WTC11 (cell line): ENCODE results near the gene UBQLN2. TPM values are rescaled to one million over a fixed set of nuclear protein-coding genes. Genes with fewer than 3 reads are reported as not detected.

Experiments used
- ATAC-seq: fragments of 200-7000 bp; cut with Tn5 transposase; 2 replicates; pipeline ENCODE4 v1.10.0; 2021; ENCODE audit warnings: mild to moderate bottlenecking, moderate library complexity
- CTCF ChIA-PET: fragments of 300-600 bp; sonication (Branson Sonifier 250); formaldehyde crosslinking; loops from one replicate; lab custom pipeline; 2021; ENCODE audit warnings: antibody characterized with exemption; lab: Charles Lee
- POLR2A ChIA-PET: fragments of 350-600 bp; sonication (Branson Sonifier 250); formaldehyde crosslinking; loops from one replicate; lab custom pipeline; 2021; ENCODE audit warnings: antibody characterized with exemption; lab: Charles Lee
- DNase-seq: peaks from one replicate; pipeline ENCODE4 v3.0.0; 2021; ENCODE audit warnings: low spot score
- H3K27ac Mint-ChIP-seq: 2 replicates; pipeline ENCODE4 v1.8.0; 2021; ENCODE audit warnings: mixed read lengths
- H3K27me3 Mint-ChIP-seq: 2 replicates; pipeline ENCODE4 v1.8.0; 2021; ENCODE audit warnings: low read depth, mild to moderate bottlenecking, moderate library complexity, mixed read lengths
- H3K36me3 Mint-ChIP-seq: 2 replicates; pipeline ENCODE4 v1.8.0; 2021; ENCODE audit warnings: mixed read lengths
- H3K4me1 Mint-ChIP-seq: 2 replicates; pipeline ENCODE4 v1.8.0; 2022; ENCODE audit warnings: mixed read lengths
- H3K4me3 Mint-ChIP-seq: 2 replicates; pipeline ENCODE4 v1.8.0; 2021; ENCODE audit warnings: mild to moderate bottlenecking, moderate library complexity, mixed read lengths
- H3K9me3 Mint-ChIP-seq: 2 replicates; pipeline ENCODE4 v1.8.0; 2021; ENCODE audit warnings: mixed read lengths
- CBFB ChIP-seq: sonication (generic); formaldehyde crosslinking; IDR thresholded peaks from 2 replicates; pipeline ENCODE4 v1.8.1; 2022; ENCODE audit warnings: mild to moderate bottlenecking, low read depth, missing genetic modification reagents
- CREB1 ChIP-seq: sonication (generic); formaldehyde crosslinking; IDR thresholded peaks from 2 replicates; pipeline ENCODE4 v1.8.0; 2023; ENCODE audit warnings: mild to moderate bottlenecking, missing genetic modification reagents
- ESRRA ChIP-seq: sonication (generic); formaldehyde crosslinking; IDR thresholded peaks from 2 replicates; pipeline ENCODE4 v1.8.1; 2022; ENCODE audit warnings: mild to moderate bottlenecking, missing genetic modification reagents, borderline replicate concordance
- FOXP1 ChIP-seq: sonication (generic); formaldehyde crosslinking; IDR thresholded peaks from 2 replicates; pipeline ENCODE4 v1.8.0; 2022; ENCODE audit warnings: missing genetic modification reagents, mild to moderate bottlenecking, moderate library complexity, borderline replicate concordance
- GRHL2 ChIP-seq: fragments of 250-450 bp; sonication (Bioruptor Pico); IDR thresholded peaks from 2 replicates; pipeline ENCODE4 v1.8.0; 2022; ENCODE audit warnings: mild to moderate bottlenecking, moderate library complexity; ENCODE audit not compliant: insufficient replicate concordance, severe bottlenecking
- HMGA2 ChIP-seq: fragments of 250-450 bp; sonication (Bioruptor Pico); IDR thresholded peaks from 2 replicates; pipeline ENCODE4 v1.4.0; 2021; ENCODE audit warnings: mild to moderate bottlenecking, moderate library complexity
- IRF2 ChIP-seq: sonication (generic); formaldehyde crosslinking; IDR thresholded peaks from 2 replicates; pipeline ENCODE4 v1.8.0; 2022; ENCODE audit warnings: low read depth, missing genetic modification reagents, borderline replicate concordance
- MXD4 ChIP-seq: fragments of 250-450 bp; sonication (Bioruptor Pico); IDR thresholded peaks from 2 replicates; pipeline ENCODE4 v1.8.0; 2021; ENCODE audit warnings: mild to moderate bottlenecking, moderate library complexity, borderline replicate concordance
- SOX15 ChIP-seq: fragments of 250-450 bp; sonication (Bioruptor Pico); IDR thresholded peaks from 2 replicates; pipeline ENCODE4 v1.9.0; 2021; ENCODE audit warnings: mild to moderate bottlenecking
- TP53 ChIP-seq: sonication (generic); formaldehyde crosslinking; IDR thresholded peaks from 2 replicates; pipeline ENCODE4 v1.8.1; 2023; ENCODE audit warnings: mild to moderate bottlenecking, missing genetic modification reagents
- ZNF138 ChIP-seq: sonication (generic); formaldehyde crosslinking; conservative IDR thresholded peaks from 2 replicates; pipeline ENCODE4 v1.8.1; 2022; ENCODE audit warnings: mild to moderate bottlenecking, moderate library complexity, missing genetic modification reagents
- ZNF263 ChIP-seq: sonication (generic); formaldehyde crosslinking; IDR thresholded peaks from 2 replicates; pipeline ENCODE4 v1.8.1; 2022; ENCODE audit warnings: low read depth, mild to moderate bottlenecking, moderate library complexity, missing genetic modification reagents
- total RNA-seq: library from RNA; stranded (reverse); gene quantifications from 3 replicates; pipeline ENCODE4 v1.2.3, GENCODE V29; 2021
- TF ChIP-seq, protein P1 (sequence below): sonication (generic); formaldehyde crosslinking; IDR thresholded peaks from 2 replicates; pipeline ENCODE4 v1.8.1; 2022; ENCODE audit warnings: low read depth, missing genetic modification reagents, borderline replicate concordance
- TF ChIP-seq, protein P2 (sequence below): sonication (generic); formaldehyde crosslinking; IDR thresholded peaks from 2 replicates; pipeline ENCODE4 v1.8.1; 2023; ENCODE audit warnings: mild to moderate bottlenecking, missing genetic modification reagents
- TF ChIP-seq, protein P3 (sequence below): sonication (generic); formaldehyde crosslinking; IDR thresholded peaks from 2 replicates; pipeline ENCODE4 v1.8.1; 2023; ENCODE audit warnings: mild to moderate bottlenecking, missing genetic modification reagents, borderline replicate concordance
- TF ChIP-seq, protein P4 (sequence below): sonication (generic); formaldehyde crosslinking; IDR thresholded peaks from 2 replicates; pipeline ENCODE4 v1.8.1; 2022; ENCODE audit warnings: low read depth, mild to moderate bottlenecking, moderate library complexity, missing genetic modification reagents, borderline replicate concordance

Gene UBQLN2
- total RNA-seq, 1 experiment from 2014 or later = 28.7 TPM

DNA sequence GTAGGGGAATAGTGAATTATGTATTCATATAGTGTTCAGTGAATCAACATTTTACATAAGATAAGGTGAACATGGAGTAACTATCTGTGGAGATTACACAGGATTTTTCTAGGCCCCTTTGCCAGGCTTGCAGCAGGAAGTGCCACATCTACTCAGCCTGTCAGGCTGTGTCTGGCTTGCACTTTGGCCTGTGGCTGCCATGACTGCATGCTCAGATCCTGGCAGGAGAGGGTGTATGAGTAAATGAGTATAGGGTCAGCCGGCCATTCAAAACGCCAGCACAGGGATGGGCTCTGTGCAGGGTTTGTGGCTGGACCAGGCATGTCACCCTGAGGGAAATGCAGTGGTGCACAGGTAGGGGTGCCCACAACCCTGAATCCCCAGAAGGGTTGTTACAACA lies 51.9 kb downstream of the UBQLN2 start:
- ATAC-seq = no peak
- peaks cover 18% of the 10 kb centered on the region for H3K4me1 Mint-ChIP-seq
- CTCF ChIA-PET = no interaction called here
- H3K4me3 Mint-ChIP-seq = no peak overlapping the region
- H3K9me3 Mint-ChIP-seq = peaks cover 9% of the 10 kb centered on the region
- POLR2A ChIA-PET = no interaction called here
- H3K36me3 Mint-ChIP-seq = peaks cover 3% of the 10 kb centered on the region; the same call in 1 of the 2 replicates
- no peak overlapping the region for H3K27ac Mint-ChIP-seq
- no peak for TF ChIP-seq ESRRA
- TF ChIP-seq GRHL2 = no peak
- TF ChIP-seq ZNF138 (CRISPR knock-in tag) = no peak
- no peak for TF ChIP-seq CBFB (CRISPR knock-in tag)
- TF ChIP-seq SOX15 (CRISPR knock-in tag) = no peak
- TF ChIP-seq ZNF263 (CRISPR knock-in tag) = no peak
- no peak for TF ChIP-seq HMGA2 (CRISPR knock-in tag)
- no peak for TF ChIP-seq CREB1 (CRISPR knock-in tag)
- no peak for TF ChIP-seq FOXP1 (CRISPR knock-in tag)
- TF ChIP-seq, protein P1, sequence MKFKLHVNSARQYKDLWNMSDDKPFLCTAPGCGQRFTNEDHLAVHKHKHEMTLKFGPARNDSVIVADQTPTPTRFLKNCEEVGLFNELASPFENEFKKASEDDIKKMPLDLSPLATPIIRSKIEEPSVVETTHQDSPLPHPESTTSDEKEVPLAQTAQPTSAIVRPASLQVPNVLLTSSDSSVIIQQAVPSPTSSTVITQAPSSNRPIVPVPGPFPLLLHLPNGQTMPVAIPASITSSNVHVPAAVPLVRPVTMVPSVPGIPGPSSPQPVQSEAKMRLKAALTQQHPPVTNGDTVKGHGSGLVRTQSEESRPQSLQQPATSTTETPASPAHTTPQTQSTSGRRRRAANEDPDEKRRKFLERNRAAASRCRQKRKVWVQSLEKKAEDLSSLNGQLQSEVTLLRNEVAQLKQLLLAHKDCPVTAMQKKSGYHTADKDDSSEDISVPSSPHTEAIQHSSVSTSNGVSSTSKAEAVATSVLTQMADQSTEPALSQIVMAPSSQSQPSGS (CRISPR knock-in tag) = no peak
- TF ChIP-seq TP53 (CRISPR knock-in tag) = no peak
- no peak for TF ChIP-seq IRF2 (CRISPR knock-in tag)
- TF ChIP-seq, protein P2, sequence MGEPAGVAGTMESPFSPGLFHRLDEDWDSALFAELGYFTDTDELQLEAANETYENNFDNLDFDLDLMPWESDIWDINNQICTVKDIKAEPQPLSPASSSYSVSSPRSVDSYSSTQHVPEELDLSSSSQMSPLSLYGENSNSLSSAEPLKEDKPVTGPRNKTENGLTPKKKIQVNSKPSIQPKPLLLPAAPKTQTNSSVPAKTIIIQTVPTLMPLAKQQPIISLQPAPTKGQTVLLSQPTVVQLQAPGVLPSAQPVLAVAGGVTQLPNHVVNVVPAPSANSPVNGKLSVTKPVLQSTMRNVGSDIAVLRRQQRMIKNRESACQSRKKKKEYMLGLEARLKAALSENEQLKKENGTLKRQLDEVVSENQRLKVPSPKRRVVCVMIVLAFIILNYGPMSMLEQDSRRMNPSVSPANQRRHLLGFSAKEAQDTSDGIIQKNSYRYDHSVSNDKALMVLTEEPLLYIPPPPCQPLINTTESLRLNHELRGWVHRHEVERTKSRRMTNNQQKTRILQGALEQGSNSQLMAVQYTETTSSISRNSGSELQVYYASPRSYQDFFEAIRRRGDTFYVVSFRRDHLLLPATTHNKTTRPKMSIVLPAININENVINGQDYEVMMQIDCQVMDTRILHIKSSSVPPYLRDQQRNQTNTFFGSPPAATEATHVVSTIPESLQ (CRISPR knock-in tag) = no peak
- TF ChIP-seq, protein P3, sequence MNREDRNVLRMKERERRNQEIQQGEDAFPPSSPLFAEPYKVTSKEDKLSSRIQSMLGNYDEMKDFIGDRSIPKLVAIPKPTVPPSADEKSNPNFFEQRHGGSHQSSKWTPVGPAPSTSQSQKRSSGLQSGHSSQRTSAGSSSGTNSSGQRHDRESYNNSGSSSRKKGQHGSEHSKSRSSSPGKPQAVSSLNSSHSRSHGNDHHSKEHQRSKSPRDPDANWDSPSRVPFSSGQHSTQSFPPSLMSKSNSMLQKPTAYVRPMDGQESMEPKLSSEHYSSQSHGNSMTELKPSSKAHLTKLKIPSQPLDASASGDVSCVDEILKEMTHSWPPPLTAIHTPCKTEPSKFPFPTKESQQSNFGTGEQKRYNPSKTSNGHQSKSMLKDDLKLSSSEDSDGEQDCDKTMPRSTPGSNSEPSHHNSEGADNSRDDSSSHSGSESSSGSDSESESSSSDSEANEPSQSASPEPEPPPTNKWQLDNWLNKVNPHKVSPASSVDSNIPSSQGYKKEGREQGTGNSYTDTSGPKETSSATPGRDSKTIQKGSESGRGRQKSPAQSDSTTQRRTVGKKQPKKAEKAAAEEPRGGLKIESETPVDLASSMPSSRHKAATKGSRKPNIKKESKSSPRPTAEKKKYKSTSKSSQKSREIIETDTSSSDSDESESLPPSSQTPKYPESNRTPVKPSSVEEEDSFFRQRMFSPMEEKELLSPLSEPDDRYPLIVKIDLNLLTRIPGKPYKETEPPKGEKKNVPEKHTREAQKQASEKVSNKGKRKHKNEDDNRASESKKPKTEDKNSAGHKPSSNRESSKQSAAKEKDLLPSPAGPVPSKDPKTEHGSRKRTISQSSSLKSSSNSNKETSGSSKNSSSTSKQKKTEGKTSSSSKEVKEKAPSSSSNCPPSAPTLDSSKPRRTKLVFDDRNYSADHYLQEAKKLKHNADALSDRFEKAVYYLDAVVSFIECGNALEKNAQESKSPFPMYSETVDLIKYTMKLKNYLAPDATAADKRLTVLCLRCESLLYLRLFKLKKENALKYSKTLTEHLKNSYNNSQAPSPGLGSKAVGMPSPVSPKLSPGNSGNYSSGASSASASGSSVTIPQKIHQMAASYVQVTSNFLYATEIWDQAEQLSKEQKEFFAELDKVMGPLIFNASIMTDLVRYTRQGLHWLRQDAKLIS (CRISPR knock-in tag) = no peak
- TF ChIP-seq, protein P4, sequence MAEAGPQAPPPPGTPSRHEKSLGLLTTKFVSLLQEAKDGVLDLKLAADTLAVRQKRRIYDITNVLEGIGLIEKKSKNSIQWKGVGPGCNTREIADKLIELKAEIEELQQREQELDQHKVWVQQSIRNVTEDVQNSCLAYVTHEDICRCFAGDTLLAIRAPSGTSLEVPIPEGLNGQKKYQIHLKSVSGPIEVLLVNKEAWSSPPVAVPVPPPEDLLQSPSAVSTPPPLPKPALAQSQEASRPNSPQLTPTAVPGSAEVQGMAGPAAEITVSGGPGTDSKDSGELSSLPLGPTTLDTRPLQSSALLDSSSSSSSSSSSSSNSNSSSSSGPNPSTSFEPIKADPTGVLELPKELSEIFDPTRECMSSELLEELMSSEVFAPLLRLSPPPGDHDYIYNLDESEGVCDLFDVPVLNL = no peak
- no peak for TF ChIP-seq MXD4
- peaks cover 4% of the 10 kb centered on the region; the same call in 1 of the 2 replicates for H3K27me3 Mint-ChIP-seq
- DNase-seq = no peak

Other genes starting within 250 kb of the UBQLN2 start
- gene NBDY, start 165.6 kb downstream of the UBQLN2 start, total RNA-seq = 44.7 to 62.0 TPM (median 59.5 TPM) in 3 replicates